Panc1 (cell line): Measurements from ENCODE around the gene FLT3. TPM values are rescaled to one million over a fixed set of nuclear protein-coding genes. Genes with fewer than 3 reads are reported as not detected.

Experiments
- ATAC-seq: fragments of 200-7000 bp; cut with Tn5 transposase; 2 replicates; pipeline ENCODE4 v1.9.1; 2020; ENCODE audit warnings: mild to moderate bottlenecking, moderate library complexity
- BruUV-seq: library from RNA; stranded (reverse); fragments of 400-500 nt; replicated peaks from 2 replicates; lab custom pipeline; 2021; lab: Mats Ljungman, UMichigan
- CTCF ChIA-PET: fragments of 300-600 bp; sonication (Branson Sonifier 250); formaldehyde crosslinking; loops from one replicate; lab custom pipeline; 2022; ENCODE audit warnings: antibody characterized with exemption; lab: Charles Lee
- POLR2A ChIA-PET: fragments of 300-600 bp; sonication (Branson Sonifier 250); formaldehyde crosslinking; loops from one replicate; lab custom pipeline; 2022; ENCODE audit warnings: antibody characterized with exemption; lab: Charles Lee
- DNase-seq: peaks from one replicate; pipeline ENCODE4 v3.0.0-alpha.2; 2010; ENCODE audit warnings: low read depth, low spot score
- H3K27ac ChIP-seq: 2 replicates; pipeline ENCODE4 v1.5.1; 2011; ENCODE audit warnings: mild to moderate bottlenecking, low read length, inconsistent platforms
- H3K27me3 ChIP-seq: fragments of 200-500 bp; sonication (Bioruptor generic); 2 replicates; pipeline ENCODE4 v1.6.0; 2014; ENCODE audit warnings: low read length, inconsistent platforms; ENCODE audit not compliant: control insufficient read depth, insufficient read depth
- H3K36me3 ChIP-seq: fragments of 200-500 bp; sonication (Bioruptor generic); 2 replicates; pipeline ENCODE4 v1.5.1; 2014; ENCODE audit warnings: inconsistent platforms, mild to moderate bottlenecking, low read length, moderate library complexity; ENCODE audit not compliant: control insufficient read depth, insufficient read depth
- H3K4me1 ChIP-seq: 2 replicates; pipeline ENCODE4 v1.5.1; 2011; ENCODE audit warnings: inconsistent platforms, mild to moderate bottlenecking, low read length, moderate library complexity; ENCODE audit not compliant: control insufficient read depth, insufficient read depth
- H3K4me3 ChIP-seq, 2 experiments: 2 replicates each; pipeline ENCODE4 v1.5.1; 2011 to 2012; ENCODE audit warnings: low read depth in 2 of 2, low read length in 2 of 2, mild to moderate bottlenecking in 2 of 2, inconsistent platforms in 1 of 2, moderate library complexity in 1 of 2
- H3K9me3 ChIP-seq: fragments of 200-500 bp; sonication (Bioruptor generic); 2 replicates; pipeline ENCODE4 v1.5.1; 2014; ENCODE audit warnings: low read depth, mild to moderate bottlenecking, inconsistent platforms, low read length, moderate library complexity; ENCODE audit not compliant: control insufficient read depth, insufficient read depth
- CTCF ChIP-seq: fragments of 450-650 bp; IDR thresholded peaks from 2 replicates; pipeline ENCODE4 v1.5.1; 2017; ENCODE audit warnings: mild to moderate bottlenecking
- POLR2AphosphoS5 ChIP-seq: IDR thresholded peaks from 2 replicates; pipeline ENCODE4 v1.6.1; 2012; ENCODE audit warnings: mild to moderate bottlenecking, low read depth, low read length, moderate library complexity
- REST ChIP-seq, 2 experiments: IDR thresholded peaks; 2 replicates each; pipeline ENCODE4 v1.6.1; 2011 to 2012; ENCODE audit warnings: low read depth in 2 of 2, control low read depth in 1 of 2, low read length in 1 of 2, mild to moderate bottlenecking in 1 of 2, moderate library complexity in 1 of 2; ENCODE audit not compliant: insufficient read depth in 1 of 2
- SIN3A ChIP-seq: IDR thresholded peaks from 2 replicates; pipeline ENCODE4 v1.6.1; 2012; ENCODE audit warnings: low read depth, mild to moderate bottlenecking, low read length, moderate library complexity, borderline replicate concordance; ENCODE audit not compliant: insufficient read depth
- TCF7L2 ChIP-seq: IDR thresholded peaks from 2 replicates; pipeline ENCODE4 v1.6.1; 2011; ENCODE audit warnings: mild to moderate bottlenecking, low read depth, low read length, inconsistent platforms
- in situ Hi-C: cut with HindIII; loops from 2 replicates; pipeline ENCODE4 v1.10.0; 2016; ENCODE audit warnings: low sequenced_read_pairs, low pct_unique_long_range_greater_than_20kb
- intact Hi-C: fragments of 100-400 bp; cut with micrococcal nuclease; formaldehyde crosslinking; loops from one replicate; pipeline ENCODE4 v1.10.0; 2022; ENCODE audit not compliant: unreplicated experiment
- total RNA-seq: library from RNA; stranded (reverse); gene quantifications from one replicate; pipeline ENCODE4 v1.2.1, GENCODE V29; 2021; ENCODE audit not compliant: unreplicated experiment

Gene FLT3
- total RNA-seq, 1 experiment from 2014 or later: 0.08 TPM

GRCh38 chr13:28117689-28118377 is 17.5 kb upstream of the FLT3 start:
- H3K4me3 ChIP-seq: no peak overlapping the region
- H3K27ac ChIP-seq: no peak overlapping the region
- no peaks in the 10 kb centered on the region for H3K36me3 ChIP-seq
- no peak for DNase-seq
- POLR2A ChIA-PET: no interaction called here
- in situ Hi-C loops: no loop called here
- intact Hi-C loops: no loop called here
- no peak for ATAC-seq
- H3K27me3 ChIP-seq: no peaks in the 10 kb centered on the region
- TF ChIP-seq TCF7L2: no peak
- H3K9me3 ChIP-seq: no peaks in the 10 kb centered on the region
- CTCF ChIA-PET: no interaction called here
- BruUV-seq: no TSS peak
- no peaks in the 10 kb centered on the region for H3K4me1 ChIP-seq

DNA sequence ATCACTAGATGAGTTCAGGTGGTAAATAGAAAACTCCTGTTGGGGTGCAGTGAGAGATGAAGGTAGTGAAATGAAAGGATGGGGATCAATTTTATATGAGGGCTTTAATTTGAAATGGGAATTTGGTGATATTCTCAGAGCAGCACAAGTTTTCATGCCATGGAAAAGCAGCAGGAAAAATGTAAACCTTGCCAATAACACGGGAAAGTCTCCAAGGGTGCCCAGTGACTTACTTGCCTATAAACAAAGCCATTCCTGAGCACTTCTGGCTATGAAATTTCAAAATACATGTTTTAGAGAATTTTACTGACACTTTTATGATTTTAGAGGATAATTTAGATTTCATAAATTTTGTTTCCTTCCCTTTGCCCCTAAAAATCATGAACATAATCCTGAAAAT is 16.4 kb upstream of the FLT3 start:
- CTCF ChIA-PET: no interaction called here
- in situ Hi-C loops (no loop called here), intact Hi-C loops (no loop called here)
- DNase-seq: no peak
- H3K4me3 ChIP-seq: no peak overlapping the region
- H3K36me3 ChIP-seq: no peaks in the 10 kb centered on the region
- no peaks in the 10 kb centered on the region for H3K9me3 ChIP-seq
- POLR2A ChIA-PET: interaction anchor here (0.7 kb wide), 1 partner anchor 139 kb away, joined by 7 read pairs; no protein-coding TSS in a partner anchor
- no peak for TF ChIP-seq TCF7L2
- no peak for TF ChIP-seq SIN3A
- no peak for TF ChIP-seq REST (IDR thresholded peaks at IDR 0.05; ENCODE audit: insufficient read depth in 1 of 2, low read depth in 2 of 2, low read length in 1 of 2)
- no peak for TF ChIP-seq CTCF
- H3K4me1 ChIP-seq: no peaks in the 10 kb centered on the region
- BruUV-seq: no TSS peak
- no peak overlapping the region for H3K27ac ChIP-seq
- no peak for ATAC-seq
- H3K27me3 ChIP-seq: no peaks in the 10 kb centered on the region

- no peak for TF ChIP-seq CTCF
- no peak for TF ChIP-seq TCF7L2
- TF ChIP-seq POLR2AphosphoS5: no peak
- TF ChIP-seq REST (IDR thresholded peaks at IDR 0.05; ENCODE audit: insufficient read depth in 1 of 2, low read depth in 2 of 2, low read length in 1 of 2): no peak
- no peak for TF ChIP-seq SIN3A
- no peak overlapping the region for H3K27ac ChIP-seq
- BruUV-seq: no TSS peak
- in situ Hi-C loops (no loop called here), intact Hi-C loops (no loop called here)
- no peaks in the 10 kb centered on the region for H3K4me1 ChIP-seq
- no peaks in the 10 kb centered on the region for H3K36me3 ChIP-seq
- ATAC-seq (no peak), DNase-seq (no peak)
- no peak overlapping the region for H3K4me3 ChIP-seq
- no peaks in the 10 kb centered on the region for H3K9me3 ChIP-seq
- ChIA-PET CTCF (no interaction called here), POLR2A (no interaction called here)
- H3K27me3 ChIP-seq: no peaks in the 10 kb centered on the region; the same call in 1 of the 2 replicates
Observed at GRCh38 chr13:28110414-28110813, 10.0 kb upstream of the FLT3 start.
